HepG2 (cell line): ENCODE data around the gene STYK1. TPM values are rescaled to one million over a fixed set of nuclear protein-coding genes. Genes with fewer than 3 reads are reported as not detected.

Source experiments
- ATF7-NPFF ChIP-seq: sonication (generic); formaldehyde crosslinking; IDR thresholded peaks from 2 replicates; pipeline ENCODE4 v1.8.1; 2023; ENCODE audit warnings: mild to moderate bottlenecking, low read depth, missing genetic modification reagents, moderate library complexity
- CBX1 ChIP-seq: IDR thresholded peaks from one replicate; pipeline ENCODE4 v1.6.1; 2016; ENCODE audit warnings: antibody characterized with exemption, low read depth
- CCDC6 ChIP-seq: sonication (generic); formaldehyde crosslinking; IDR thresholded peaks from 2 replicates; pipeline ENCODE4 v1.8.1; 2022; ENCODE audit warnings: mild to moderate bottlenecking, missing genetic modification reagents, moderate library complexity
- ELF4 ChIP-seq: sonication (generic); formaldehyde crosslinking; IDR thresholded peaks from 2 replicates; pipeline ENCODE4 v1.5.0; 2020; ENCODE audit warnings: missing genetic modification reagents, mild to moderate bottlenecking, moderate library complexity, borderline replicate concordance
- GFI1 ChIP-seq: sonication (generic); formaldehyde crosslinking; IDR thresholded peaks from 2 replicates; pipeline ENCODE4 v1.5.0; 2020; ENCODE audit warnings: missing genetic modification reagents, mild to moderate bottlenecking, borderline replicate concordance
- MBD4 ChIP-seq: IDR thresholded peaks from 2 replicates; pipeline ENCODE4 v1.6.1; 2012; ENCODE audit warnings: low read length, inconsistent platforms, borderline replicate concordance
- MED13 ChIP-seq: sonication (generic); formaldehyde crosslinking; IDR thresholded peaks from 2 replicates; pipeline ENCODE4 v1.5.0; 2020; ENCODE audit warnings: missing genetic modification reagents
- MEIS2 ChIP-seq: sonication (generic); formaldehyde crosslinking; IDR thresholded peaks from 2 replicates; pipeline ENCODE4 v1.9.0; 2021; ENCODE audit warnings: mild to moderate bottlenecking, missing genetic modification reagents
- NFATC3 ChIP-seq: sonication (generic); formaldehyde crosslinking; IDR thresholded peaks from 2 replicates; pipeline ENCODE4 v1.5.1; 2020; ENCODE audit warnings: mild to moderate bottlenecking, missing genetic modification reagents
- RBAK ChIP-seq: sonication (generic); formaldehyde crosslinking; IDR thresholded peaks from 2 replicates; pipeline ENCODE4 v1.5.1; 2020; ENCODE audit warnings: mild to moderate bottlenecking, missing genetic modification reagents
- SPEN ChIP-seq: sonication (generic); formaldehyde crosslinking; IDR thresholded peaks from 2 replicates; pipeline ENCODE4 v1.5.1; 2020; ENCODE audit warnings: low read depth, mild to moderate bottlenecking, missing genetic modification reagents
- TP53 ChIP-seq: sonication (generic); formaldehyde crosslinking; conservative IDR thresholded peaks from 2 replicates; pipeline ENCODE4 v1.4.0; 2020; ENCODE audit warnings: missing genetic modification reagents
- ZBTB38 ChIP-seq: sonication (generic); formaldehyde crosslinking; IDR thresholded peaks from 2 replicates; pipeline ENCODE4 v1.5.1; 2020; ENCODE audit warnings: mild to moderate bottlenecking, missing genetic modification reagents
- ZMAT3 ChIP-seq: sonication (generic); formaldehyde crosslinking; conservative IDR thresholded peaks from 2 replicates; pipeline ENCODE4 v1.7.0; 2021; ENCODE audit warnings: missing genetic modification reagents
- ZNF670 ChIP-seq: sonication (generic); formaldehyde crosslinking; IDR thresholded peaks from 2 replicates; pipeline ENCODE4 v1.8.0; 2022; ENCODE audit warnings: mild to moderate bottlenecking, missing genetic modification reagents, borderline replicate concordance
- ZNF782 ChIP-seq: sonication (generic); formaldehyde crosslinking; IDR thresholded peaks from 2 replicates; pipeline ENCODE4 v1.4.0; 2020; ENCODE audit warnings: missing genetic modification reagents, mild to moderate bottlenecking, borderline replicate concordance
- polyA plus RNA-seq, 8 experiments: library from polyadenylated mRNA; depleted of rRNA in 3 of 8; stranded (reverse) in 7 of 8; unstranded in 1 of 8; fragments of >200 nt; fragmentation: Illumina TruSeq in 4 of 8; extraction: Trizol in 4 of 8; gene quantifications; 2 replicates each; pipeline versions ENCODE4 v1.2.1 to v1.2.3, GENCODE V29; 2011 to 2016; ENCODE audit warnings: low read depth in 4 of 8, missing spikeins in 1 of 8, mixed read lengths in 1 of 8; ENCODE audit not compliant: insufficient read depth in 1 of 8
- total RNA-seq, 5 experiments: library from RNA; depleted of rRNA; stranded (reverse); fragments of >200 nt; fragmentation: Illumina TruSeq; extraction: Trizol; gene quantifications; 2 replicates each; pipeline ENCODE4 v1.2.3, GENCODE V29; 2016; ENCODE audit warnings: low read depth in 1 of 5
- TF ChIP-seq, protein P1 (sequence below): IDR thresholded peaks from 2 replicates; pipeline ENCODE4 v1.6.1; 2016; ENCODE audit warnings: low read depth, missing genetic modification reagents, missing compliant biosample characterization
- TF ChIP-seq, protein P2 (sequence below): sonication (generic); formaldehyde crosslinking; IDR thresholded peaks from 2 replicates; pipeline ENCODE4 v1.4.0; 2020; ENCODE audit warnings: low read depth, mild to moderate bottlenecking, missing genetic modification reagents
- TF ChIP-seq, protein P3 (sequence below): sonication (generic); formaldehyde crosslinking; IDR thresholded peaks from 2 replicates; pipeline ENCODE4 v1.4.0; 2020; ENCODE audit warnings: missing genetic modification reagents
- TF ChIP-seq, protein P4 (sequence below): sonication (generic); formaldehyde crosslinking; IDR thresholded peaks from 2 replicates; pipeline ENCODE4 v1.4.0; 2020; ENCODE audit warnings: missing genetic modification reagents, borderline replicate concordance

Gene STYK1
- total and polyA plus RNA-seq, 2 of the 13 experiments (the other 11 are each of a cell fraction or from before 2014, with no cell fraction given): not detected

DNA sequence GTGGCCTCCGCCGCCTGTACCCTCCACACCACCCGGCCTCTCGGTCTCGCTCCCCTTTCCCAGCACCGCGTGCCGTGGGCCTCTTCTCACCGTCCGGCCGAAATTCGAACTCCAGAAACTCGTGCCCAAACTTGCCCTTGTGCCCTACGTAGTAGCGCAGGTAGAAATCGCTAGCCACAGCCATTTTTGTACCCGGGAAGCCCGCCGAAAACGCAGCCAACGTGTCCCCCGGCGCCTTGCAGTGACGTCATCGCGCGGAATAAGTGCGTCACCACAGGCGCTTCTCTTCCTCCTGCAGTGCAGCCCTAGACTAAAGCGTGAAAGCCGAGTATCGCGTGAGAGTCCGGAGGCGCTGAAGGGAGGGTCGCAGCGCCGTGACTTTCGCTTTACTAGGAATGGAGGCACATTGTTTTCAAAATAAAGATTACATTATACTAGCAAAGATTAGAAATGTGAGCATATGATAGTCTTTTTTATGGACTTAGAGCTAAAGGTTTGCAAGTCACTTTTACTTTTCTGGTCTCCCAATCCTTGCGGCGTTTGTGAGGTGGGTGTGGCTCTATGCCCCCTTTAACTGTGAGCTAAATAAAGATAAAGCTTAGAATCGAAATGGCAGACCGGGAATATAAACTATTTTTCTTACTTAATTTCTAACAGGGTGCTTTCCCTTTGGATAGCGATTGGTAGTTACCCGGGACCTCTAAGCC, 60.4 kb downstream of the STYK1 start, which contains the start of gene MAGOHB (continued):
- TF ChIP-seq, protein P1, sequence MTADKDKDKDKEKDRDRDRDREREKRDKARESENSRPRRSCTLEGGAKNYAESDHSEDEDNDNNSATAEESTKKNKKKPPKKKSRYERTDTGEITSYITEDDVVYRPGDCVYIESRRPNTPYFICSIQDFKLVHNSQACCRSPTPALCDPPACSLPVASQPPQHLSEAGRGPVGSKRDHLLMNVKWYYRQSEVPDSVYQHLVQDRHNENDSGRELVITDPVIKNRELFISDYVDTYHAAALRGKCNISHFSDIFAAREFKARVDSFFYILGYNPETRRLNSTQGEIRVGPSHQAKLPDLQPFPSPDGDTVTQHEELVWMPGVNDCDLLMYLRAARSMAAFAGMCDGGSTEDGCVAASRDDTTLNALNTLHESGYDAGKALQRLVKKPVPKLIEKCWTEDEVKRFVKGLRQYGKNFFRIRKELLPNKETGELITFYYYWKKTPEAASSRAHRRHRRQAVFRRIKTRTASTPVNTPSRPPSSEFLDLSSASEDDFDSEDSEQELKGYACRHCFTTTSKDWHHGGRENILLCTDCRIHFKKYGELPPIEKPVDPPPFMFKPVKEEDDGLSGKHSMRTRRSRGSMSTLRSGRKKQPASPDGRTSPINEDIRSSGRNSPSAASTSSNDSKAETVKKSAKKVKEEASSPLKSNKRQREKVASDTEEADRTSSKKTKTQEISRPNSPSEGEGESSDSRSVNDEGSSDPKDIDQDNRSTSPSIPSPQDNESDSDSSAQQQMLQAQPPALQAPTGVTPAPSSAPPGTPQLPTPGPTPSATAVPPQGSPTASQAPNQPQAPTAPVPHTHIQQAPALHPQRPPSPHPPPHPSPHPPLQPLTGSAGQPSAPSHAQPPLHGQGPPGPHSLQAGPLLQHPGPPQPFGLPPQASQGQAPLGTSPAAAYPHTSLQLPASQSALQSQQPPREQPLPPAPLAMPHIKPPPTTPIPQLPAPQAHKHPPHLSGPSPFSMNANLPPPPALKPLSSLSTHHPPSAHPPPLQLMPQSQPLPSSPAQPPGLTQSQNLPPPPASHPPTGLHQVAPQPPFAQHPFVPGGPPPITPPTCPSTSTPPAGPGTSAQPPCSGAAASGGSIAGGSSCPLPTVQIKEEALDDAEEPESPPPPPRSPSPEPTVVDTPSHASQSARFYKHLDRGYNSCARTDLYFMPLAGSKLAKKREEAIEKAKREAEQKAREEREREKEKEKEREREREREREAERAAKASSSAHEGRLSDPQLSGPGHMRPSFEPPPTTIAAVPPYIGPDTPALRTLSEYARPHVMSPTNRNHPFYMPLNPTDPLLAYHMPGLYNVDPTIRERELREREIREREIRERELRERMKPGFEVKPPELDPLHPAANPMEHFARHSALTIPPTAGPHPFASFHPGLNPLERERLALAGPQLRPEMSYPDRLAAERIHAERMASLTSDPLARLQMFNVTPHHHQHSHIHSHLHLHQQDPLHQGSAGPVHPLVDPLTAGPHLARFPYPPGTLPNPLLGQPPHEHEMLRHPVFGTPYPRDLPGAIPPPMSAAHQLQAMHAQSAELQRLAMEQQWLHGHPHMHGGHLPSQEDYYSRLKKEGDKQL (CRISPR knock-in tag): no peak; the same call in 1 of the 2 replicates
- TF ChIP-seq, protein P2, sequence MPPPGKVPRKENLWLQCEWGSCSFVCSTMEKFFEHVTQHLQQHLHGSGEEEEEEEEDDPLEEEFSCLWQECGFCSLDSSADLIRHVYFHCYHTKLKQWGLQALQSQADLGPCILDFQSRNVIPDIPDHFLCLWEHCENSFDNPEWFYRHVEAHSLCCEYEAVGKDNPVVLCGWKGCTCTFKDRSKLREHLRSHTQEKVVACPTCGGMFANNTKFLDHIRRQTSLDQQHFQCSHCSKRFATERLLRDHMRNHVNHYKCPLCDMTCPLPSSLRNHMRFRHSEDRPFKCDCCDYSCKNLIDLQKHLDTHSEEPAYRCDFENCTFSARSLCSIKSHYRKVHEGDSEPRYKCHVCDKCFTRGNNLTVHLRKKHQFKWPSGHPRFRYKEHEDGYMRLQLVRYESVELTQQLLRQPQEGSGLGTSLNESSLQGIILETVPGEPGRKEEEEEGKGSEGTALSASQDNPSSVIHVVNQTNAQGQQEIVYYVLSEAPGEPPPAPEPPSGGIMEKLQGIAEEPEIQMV (CRISPR knock-in tag): peak; percentile 77; the same call in 1 of the 2 replicates
- TF ChIP-seq MED13 (CRISPR knock-in tag) (no peak), ZBTB38 (CRISPR knock-in tag) (peak; percentile 85; the same call in 1 of the 2 replicates), CCDC6 (peak; percentile 78; the same call in 1 of the 2 replicates), ATF7-NPFF (CRISPR knock-in tag) (peak; percentile 72), CBX1 (peak; percentile 93), MEIS2 (CRISPR knock-in tag) (no peak), GFI1 (CRISPR knock-in tag) (0 out of 2 replicates have a peak, but pooled peaks have one; percentile 35), ZMAT3 (CRISPR knock-in tag) (peak; percentile 92), ELF4 (CRISPR knock-in tag) (peak; percentile 69; the same call in 1 of the 2 replicates), ZNF782 (CRISPR knock-in tag) (peak; percentile 47; the same call in 1 of the 2 replicates), MBD4 (no peak), RBAK (CRISPR knock-in tag) (no peak), ZNF670 (CRISPR knock-in tag) (no peak; the same call in none of the 2 replicates), SPEN (CRISPR knock-in tag) (peak; percentile 96), NFATC3 (CRISPR knock-in tag) (peak; percentile 56; the same call in 1 of the 2 replicates), TP53 (CRISPR knock-in tag) (peak; percentile 54; the same call in 1 of the 2 replicates)
- TF ChIP-seq, protein P3, sequence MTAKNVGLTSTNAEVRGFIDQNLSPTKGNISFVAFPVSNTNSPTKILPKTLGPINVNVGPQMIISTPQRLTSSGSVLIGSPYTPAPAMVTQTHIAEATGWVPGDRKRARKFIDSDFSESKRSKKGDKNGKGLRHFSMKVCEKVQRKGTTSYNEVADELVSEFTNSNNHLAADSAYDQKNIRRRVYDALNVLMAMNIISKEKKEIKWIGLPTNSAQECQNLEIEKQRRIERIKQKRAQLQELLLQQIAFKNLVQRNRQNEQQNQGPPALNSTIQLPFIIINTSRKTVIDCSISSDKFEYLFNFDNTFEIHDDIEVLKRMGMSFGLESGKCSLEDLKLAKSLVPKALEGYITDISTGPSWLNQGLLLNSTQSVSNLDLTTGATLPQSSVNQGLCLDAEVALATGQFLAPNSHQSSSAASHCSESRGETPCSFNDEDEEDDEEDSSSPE (CRISPR knock-in tag): peak; percentile 98
- TF ChIP-seq, protein P4, sequence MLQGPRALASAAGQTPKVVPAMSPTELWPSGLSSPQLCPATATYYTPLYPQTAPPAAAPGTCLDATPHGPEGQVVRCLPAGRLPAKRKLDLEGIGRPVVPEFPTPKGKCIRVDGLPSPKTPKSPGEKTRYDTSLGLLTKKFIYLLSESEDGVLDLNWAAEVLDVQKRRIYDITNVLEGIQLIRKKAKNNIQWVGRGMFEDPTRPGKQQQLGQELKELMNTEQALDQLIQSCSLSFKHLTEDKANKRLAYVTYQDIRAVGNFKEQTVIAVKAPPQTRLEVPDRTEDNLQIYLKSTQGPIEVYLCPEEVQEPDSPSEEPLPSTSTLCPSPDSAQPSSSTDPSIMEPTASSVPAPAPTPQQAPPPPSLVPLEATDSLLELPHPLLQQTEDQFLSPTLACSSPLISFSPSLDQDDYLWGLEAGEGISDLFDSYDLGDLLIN: peak; percentile 88; the same call in 1 of the 2 replicates
